Measurements from ENCODE around the gene RYR3.

RYR3 gene

GRCh38 chr15:33468740-33469139 is 158.0 kb downstream of the RYR3 start:
- no peak overlapping the region for H3K4me3 ChIP-seq (ENCODE audit: low read length)
- H3K79me2 ChIP-seq (ENCODE audit: low read length): no peaks in the 10 kb centered on the region
- H3K9ac ChIP-seq (ENCODE audit: low read length): no peak overlapping the region
- TF ChIP-seq, protein P1, sequence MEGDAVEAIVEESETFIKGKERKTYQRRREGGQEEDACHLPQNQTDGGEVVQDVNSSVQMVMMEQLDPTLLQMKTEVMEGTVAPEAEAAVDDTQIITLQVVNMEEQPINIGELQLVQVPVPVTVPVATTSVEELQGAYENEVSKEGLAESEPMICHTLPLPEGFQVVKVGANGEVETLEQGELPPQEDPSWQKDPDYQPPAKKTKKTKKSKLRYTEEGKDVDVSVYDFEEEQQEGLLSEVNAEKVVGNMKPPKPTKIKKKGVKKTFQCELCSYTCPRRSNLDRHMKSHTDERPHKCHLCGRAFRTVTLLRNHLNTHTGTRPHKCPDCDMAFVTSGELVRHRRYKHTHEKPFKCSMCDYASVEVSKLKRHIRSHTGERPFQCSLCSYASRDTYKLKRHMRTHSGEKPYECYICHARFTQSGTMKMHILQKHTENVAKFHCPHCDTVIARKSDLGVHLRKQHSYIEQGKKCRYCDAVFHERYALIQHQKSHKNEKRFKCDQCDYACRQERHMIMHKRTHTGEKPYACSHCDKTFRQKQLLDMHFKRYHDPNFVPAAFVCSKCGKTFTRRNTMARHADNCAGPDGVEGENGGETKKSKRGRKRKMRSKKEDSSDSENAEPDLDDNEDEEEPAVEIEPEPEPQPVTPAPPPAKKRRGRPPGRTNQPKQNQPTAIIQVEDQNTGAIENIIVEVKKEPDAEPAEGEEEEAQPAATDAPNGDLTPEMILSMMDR (IDR thresholded peaks at IDR 0.05; ENCODE audit: low read depth, low read length): no peak
- no peak for TF ChIP-seq EZH2phosphoT487 (IDR thresholded peaks at IDR 0.05; ENCODE audit: low read depth)
- H3K4me1 ChIP-seq (ENCODE audit: low read length): no peaks in the 10 kb centered on the region
- H3K4me2 ChIP-seq (ENCODE audit: low read length): no peak overlapping the region
- no peaks in the 10 kb centered on the region for H3K36me3 ChIP-seq (replicated peaks; ENCODE audit: low read depth, low read length)
- H4K20me1 ChIP-seq (ENCODE audit: insufficient read depth, low read length): no peaks in the 10 kb centered on the region
- H3K27ac ChIP-seq (ENCODE audit: low read length): no peak overlapping the region
- H3K27me3 ChIP-seq (ENCODE audit: low read depth, low read length): peaks cover 26% of the 10 kb centered on the region
- no peaks in the 10 kb centered on the region for H3K9me3 ChIP-seq (ENCODE audit: insufficient read depth, low read length)
- no peak overlapping the region for H2AFZ ChIP-seq (ENCODE audit: low read depth, low read length)

DNA sequence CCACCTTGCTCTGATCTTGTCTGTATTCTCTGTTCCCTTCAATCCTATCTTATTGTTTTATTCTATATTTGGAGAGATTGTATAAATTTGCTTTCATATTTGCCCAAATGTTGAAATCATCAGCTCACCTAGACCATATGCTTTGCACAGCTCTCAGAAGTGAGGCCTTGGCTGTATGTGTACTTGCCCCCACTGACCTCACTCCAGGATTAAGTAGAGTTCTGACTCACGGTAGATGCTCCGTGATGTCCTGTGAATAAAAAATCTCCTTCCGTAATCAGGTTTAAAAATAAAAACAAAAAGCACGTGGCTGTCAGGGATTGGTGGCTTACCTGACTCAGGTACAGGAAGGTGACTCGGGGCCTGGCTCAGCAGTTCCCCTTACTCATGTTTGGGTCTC is 162.2 kb downstream of the RYR3 start:
- H2AFZ ChIP-seq (ENCODE audit: low read depth, low read length): no peak overlapping the region
- H3K4me3 ChIP-seq (ENCODE audit: low read length): no peak overlapping the region
- H3K27me3 ChIP-seq (ENCODE audit: low read depth, low read length): peaks cover 9% of the 10 kb centered on the region
- H3K4me1 ChIP-seq (ENCODE audit: low read length): no peaks in the 10 kb centered on the region
- no peaks in the 10 kb centered on the region for H3K36me3 ChIP-seq (replicated peaks; ENCODE audit: low read depth, low read length)
- TF ChIP-seq, protein P1 (IDR thresholded peaks at IDR 0.05; ENCODE audit: low read depth, low read length): no peak
- TF ChIP-seq EZH2phosphoT487 (IDR thresholded peaks at IDR 0.05; ENCODE audit: low read depth): no peak
- H4K20me1 ChIP-seq (ENCODE audit: insufficient read depth, low read length): no peaks in the 10 kb centered on the region
- H3K9ac ChIP-seq (ENCODE audit: low read length): no peak overlapping the region
- no peaks in the 10 kb centered on the region for H3K9me3 ChIP-seq (ENCODE audit: insufficient read depth, low read length)
- H3K4me2 ChIP-seq (ENCODE audit: low read length): no peak overlapping the region
- no peak overlapping the region for H3K27ac ChIP-seq (ENCODE audit: low read length)
- H3K79me2 ChIP-seq (ENCODE audit: low read length): no peaks in the 10 kb centered on the region

- Histone ChIP-seq H2AFZ (ENCODE audit: low read depth, low read length) (no peak overlapping the region), H4K20me1 (ENCODE audit: insufficient read depth, low read length) (no peaks in the 10 kb centered on the region), H3K4me3 (ENCODE audit: low read length) (no peak overlapping the region), H3K9me3 (ENCODE audit: insufficient read depth, low read length) (no peaks in the 10 kb centered on the region), H3K9ac (ENCODE audit: low read length) (no peak overlapping the region), H3K4me2 (ENCODE audit: low read length) (no peak overlapping the region), H3K36me3 (replicated peaks; ENCODE audit: low read depth, low read length) (no peaks in the 10 kb centered on the region), H3K27me3 (ENCODE audit: low read depth, low read length) (peaks cover 8% of the 10 kb centered on the region), H3K4me1 (ENCODE audit: low read length) (no peaks in the 10 kb centered on the region), H3K79me2 (ENCODE audit: low read length) (no peaks in the 10 kb centered on the region), H3K27ac (ENCODE audit: low read length) (no peak overlapping the region)
- TF ChIP-seq, protein P1 (IDR thresholded peaks at IDR 0.05; ENCODE audit: low read depth, low read length): no peak
- no peak for TF ChIP-seq EZH2phosphoT487 (IDR thresholded peaks at IDR 0.05; ENCODE audit: low read depth)
Measured at GRCh38 chr15:33473714-33474113, 162.9 kb downstream of the RYR3 start.

DNA sequence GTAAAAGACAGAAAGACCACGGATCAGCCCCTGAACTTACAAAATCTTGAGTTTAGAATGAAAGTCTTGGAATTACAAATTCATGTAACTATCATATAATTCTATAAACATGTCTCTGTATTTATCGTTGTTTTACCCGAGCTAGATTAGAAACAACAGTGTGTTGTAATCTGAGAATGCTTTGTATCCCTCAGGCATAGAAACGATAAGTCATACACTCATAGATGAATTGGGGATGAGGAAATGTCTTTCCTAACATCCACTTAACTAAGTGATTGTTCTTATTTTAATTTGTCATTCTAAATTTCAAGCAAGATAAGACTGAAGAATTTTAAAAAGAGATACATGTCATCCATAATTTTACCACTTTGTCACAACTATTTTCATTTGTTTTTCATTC is 165.3 kb downstream of the RYR3 start:
- H4K20me1 ChIP-seq (ENCODE audit: insufficient read depth, low read length): no peaks in the 10 kb centered on the region
- no peak overlapping the region for H2AFZ ChIP-seq (ENCODE audit: low read depth, low read length)
- no peaks in the 10 kb centered on the region for H3K4me1 ChIP-seq (ENCODE audit: low read length)
- no peak for TF ChIP-seq EZH2phosphoT487 (IDR thresholded peaks at IDR 0.05; ENCODE audit: low read depth)
- no peak overlapping the region for H3K4me2 ChIP-seq (ENCODE audit: low read length)
- H3K27me3 ChIP-seq (ENCODE audit: low read depth, low read length): peaks cover 4% of the 10 kb centered on the region; the same call in 1 of the 2 replicates
- no peak overlapping the region for H3K27ac ChIP-seq (ENCODE audit: low read length)
- H3K9me3 ChIP-seq (ENCODE audit: insufficient read depth, low read length): no peaks in the 10 kb centered on the region
- H3K9ac ChIP-seq (ENCODE audit: low read length): no peak overlapping the region
- H3K36me3 ChIP-seq (replicated peaks; ENCODE audit: low read depth, low read length): no peaks in the 10 kb centered on the region
- no peak overlapping the region for H3K4me3 ChIP-seq (ENCODE audit: low read length)
- no peaks in the 10 kb centered on the region for H3K79me2 ChIP-seq (ENCODE audit: low read length)

DNA sequence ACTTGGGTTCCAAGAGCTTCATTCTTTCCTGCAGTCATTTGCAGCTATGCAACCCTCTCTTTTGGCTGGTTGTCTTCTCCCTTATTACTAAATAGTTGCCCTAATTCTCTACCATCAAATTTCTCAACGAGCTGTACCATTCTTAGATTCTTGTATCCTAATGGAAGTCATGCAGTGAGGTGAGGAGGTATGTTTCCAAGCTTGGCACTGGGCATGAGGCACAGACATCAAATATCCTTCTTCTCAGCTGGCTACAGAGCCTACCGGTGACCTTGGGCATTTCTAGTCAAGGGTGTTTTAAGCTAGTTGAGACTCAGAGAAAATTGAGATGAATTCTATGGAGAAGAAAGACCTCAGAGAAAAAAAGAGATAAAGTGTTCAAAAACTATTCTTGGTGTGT is 166.1 kb downstream of the RYR3 start:
- Histone ChIP-seq H2AFZ (ENCODE audit: low read depth, low read length) (no peak overlapping the region), H4K20me1 (ENCODE audit: insufficient read depth, low read length) (no peaks in the 10 kb centered on the region), H3K79me2 (ENCODE audit: low read length) (no peaks in the 10 kb centered on the region), H3K4me3 (ENCODE audit: low read length) (no peak overlapping the region), H3K9me3 (ENCODE audit: insufficient read depth, low read length) (no peaks in the 10 kb centered on the region), H3K27ac (ENCODE audit: low read length) (no peak overlapping the region), H3K27me3 (ENCODE audit: low read depth, low read length) (peaks cover 4% of the 10 kb centered on the region; the same call in 1 of the 2 replicates), H3K9ac (ENCODE audit: low read length) (no peak overlapping the region), H3K4me2 (ENCODE audit: low read length) (no peak overlapping the region), H3K4me1 (ENCODE audit: low read length) (no peaks in the 10 kb centered on the region), H3K36me3 (replicated peaks; ENCODE audit: low read depth, low read length) (no peaks in the 10 kb centered on the region)
- TF ChIP-seq EZH2phosphoT487 (IDR thresholded peaks at IDR 0.05; ENCODE audit: low read depth): no peak
- TF ChIP-seq, protein P1 (IDR thresholded peaks at IDR 0.05; ENCODE audit: low read depth, low read length): no peak

Measured in OCI-LY3 (cell line).